Mucosa of gallbladder (tissue), 1 donor: ENCODE measurements around the gene EIF2B4. TPM values are rescaled to one million over a fixed set of nuclear protein-coding genes. Genes with fewer than 3 reads are reported as not detected.

ENCODE experiments used
- DNase-seq: peaks from one replicate; pipeline ENCODE4 v3.0.0-alpha.2; 2020; ENCODE audit warnings: low spot score
- total RNA-seq: library from RNA; stranded (reverse); gene quantifications from one replicate; pipeline ENCODE4 v1.2.1, GENCODE V29; 2021
- donor health status: DM: no; HTN: no; CAD: no.

Gene EIF2B4
- 32.3 TPM for total RNA-seq

DNA sequence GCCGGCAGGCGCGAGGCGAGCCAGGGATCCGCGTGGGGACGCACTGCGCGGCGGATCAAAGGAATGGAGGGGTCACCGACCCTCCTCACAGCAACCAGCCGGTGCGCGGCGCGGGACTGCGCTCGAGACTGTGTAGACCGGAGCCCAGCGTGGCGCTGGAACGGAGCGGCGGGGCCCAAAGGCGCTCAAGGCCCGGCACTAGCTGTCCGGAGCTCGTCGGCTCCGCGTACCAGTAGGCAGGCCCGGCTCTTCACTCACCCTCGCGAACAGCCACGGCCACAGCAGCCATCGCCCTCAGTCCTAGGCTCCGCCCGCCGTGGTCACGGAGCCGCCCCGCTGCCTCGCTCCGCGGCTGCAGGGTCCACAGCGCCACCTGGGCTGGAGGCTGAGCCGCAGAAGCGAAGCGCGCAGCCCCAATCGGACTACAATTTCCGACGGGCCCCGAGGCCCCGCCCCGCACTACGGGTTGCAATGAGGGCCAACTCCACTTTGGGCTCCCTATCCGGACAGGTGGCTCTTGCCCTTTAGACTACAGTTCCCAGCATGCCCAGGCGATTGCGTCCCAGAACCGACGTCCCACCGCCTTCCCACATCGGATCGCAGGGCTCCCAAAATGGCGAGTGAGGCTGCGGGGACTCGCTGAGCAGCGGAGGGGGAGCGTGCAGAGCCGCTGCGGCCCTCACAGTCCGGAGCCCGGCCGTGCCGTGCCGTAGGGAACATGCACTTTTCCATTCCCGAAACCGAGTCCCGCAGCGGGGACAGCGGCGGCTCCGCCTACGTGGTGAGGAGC lies at the start of gene EIF2B4, which contains the start of gene SNX17:
Gene EIF2B4 (minus strand): TSS at position 313 of the 790 bp plus-strand sequence. CDS start 24 bp downstream, at position 289.
Gene SNX17 (plus strand): TSS at position 591 of the 790 bp plus-strand sequence. CDS start 128 bp downstream, at position 719.
- DNase-seq = peak; percentile 100

DNA sequence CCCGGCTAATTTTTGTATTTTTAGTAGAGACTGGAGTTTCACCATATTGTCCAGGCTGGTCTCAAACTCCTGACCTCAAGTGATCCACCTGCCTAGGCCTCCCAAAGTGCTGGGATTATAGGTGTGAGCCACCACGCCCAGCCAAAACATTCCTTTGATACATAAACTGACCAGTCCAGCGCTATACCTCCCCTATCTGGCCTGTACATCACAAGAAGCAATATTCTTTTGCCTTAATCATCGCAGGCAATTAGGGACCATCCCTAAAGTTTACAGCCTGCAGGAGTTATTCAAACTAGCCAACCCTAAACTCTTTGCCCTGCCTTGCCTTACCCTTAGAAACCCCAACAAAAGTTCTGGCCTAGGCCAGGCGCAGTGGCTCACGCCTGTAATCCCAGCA lies 46.0 kb upstream of the EIF2B4 start:
- no peak for DNase-seq

DNA sequence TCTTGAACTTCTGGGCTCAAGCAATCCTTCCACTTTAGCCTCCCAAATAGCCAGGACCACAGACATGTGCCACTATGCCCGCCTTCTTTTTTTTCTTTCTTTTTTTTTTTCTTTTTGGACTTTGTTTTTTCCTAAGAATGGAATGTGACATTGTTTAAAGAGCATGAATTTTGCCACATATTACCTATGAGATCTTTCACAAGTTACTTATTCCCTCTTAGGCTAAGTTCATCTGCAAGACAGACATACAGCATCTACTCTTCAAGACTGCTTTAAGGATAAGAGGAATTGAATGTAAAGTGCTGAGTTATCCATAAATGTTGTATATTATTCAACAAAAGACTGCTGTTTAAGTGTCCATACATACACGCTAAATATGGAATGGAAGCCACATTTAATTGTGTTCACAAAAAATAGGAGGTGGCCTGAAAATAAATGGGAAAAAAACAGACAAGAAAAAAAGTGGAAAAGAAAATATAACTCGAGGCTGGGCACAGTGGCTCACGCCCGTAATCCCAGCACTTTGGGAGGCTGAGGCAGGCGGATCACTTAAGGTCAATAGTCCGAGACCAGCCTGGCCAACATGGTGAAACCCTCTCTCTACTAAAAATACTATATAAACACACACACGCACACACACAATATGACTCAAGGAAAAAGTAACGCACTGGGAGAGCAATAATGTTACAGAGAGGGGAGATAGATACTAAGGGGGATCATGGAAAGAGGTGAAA lies 42.4 kb upstream of the EIF2B4 start:
- DNase-seq = no peak

DNA sequence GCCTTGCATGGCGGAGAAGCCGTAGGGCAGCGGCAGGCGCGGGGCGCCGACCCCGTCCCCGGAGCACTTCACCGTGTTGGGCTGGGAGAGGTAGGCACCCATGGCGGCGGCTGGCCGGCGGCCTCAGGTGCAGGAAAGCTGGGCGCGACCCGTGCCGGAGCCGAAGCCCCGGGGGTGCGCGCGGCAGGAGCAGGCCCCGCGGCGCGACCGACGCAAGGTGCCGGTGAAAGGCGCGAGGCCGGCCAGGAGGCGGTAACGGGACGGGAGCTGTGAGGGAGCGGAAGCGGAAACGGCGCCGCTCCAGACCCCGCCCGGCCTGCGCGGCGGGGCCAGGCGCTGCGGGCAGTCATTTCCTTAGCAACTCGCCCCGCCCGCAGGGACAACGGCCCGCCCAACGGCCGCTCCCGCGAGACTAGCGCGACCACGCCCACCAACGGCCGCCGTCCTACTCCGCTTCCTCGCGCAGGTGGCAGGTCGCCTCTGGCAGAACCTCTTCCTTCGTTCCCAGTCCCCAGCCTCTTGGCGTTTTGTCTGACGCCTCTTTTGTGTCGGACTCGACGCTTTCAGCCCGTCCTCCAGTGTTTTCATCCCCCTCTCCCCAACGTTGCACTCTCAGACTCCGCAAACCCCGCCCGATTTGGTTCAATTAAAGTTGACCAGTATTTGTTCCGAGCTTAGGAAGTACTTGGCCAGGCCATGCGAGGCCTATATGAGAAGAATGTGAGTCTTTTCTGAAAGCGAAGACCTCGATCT lies 39.4 kb upstream of the EIF2B4 start, which contains the start of gene PPM1G:
Gene PPM1G (minus strand): TSS at position 271 of the 753 bp plus-strand sequence. CDS start 169 bp downstream, at position 102.
- peak; percentile 96 for DNase-seq

DNA sequence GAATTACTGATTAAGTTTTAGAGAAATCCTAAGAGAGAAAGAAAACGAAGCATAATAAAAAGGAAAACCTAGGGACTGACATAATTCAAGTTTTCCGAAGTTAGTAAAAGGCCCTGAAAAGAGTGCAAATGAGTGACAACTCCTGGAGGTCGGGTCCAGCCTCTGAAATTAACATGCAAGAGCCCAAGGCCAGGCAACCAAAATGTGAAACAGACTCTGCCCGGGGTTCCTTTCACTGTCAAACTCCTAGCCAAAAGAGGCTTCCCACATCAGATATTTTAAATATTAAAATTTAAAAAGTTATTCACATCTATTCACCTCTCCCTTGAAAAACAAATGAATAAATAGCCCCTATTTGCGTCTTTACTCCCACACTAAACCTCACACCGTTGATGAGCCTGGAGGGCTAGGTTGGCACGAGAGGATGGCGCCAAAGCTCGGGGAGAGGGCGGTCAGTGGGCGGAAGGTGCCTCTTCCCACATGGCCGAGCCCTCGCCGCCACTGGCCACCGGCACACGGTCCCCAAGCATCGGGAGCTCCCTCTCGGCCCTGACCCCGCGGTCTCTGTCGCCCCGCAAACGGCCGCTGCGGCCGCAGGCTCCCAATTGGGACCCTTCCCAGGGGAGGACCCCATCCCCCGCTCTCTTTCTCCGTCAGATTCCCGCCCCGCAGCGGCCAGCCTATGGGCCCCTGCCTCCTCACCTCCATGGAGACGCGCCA lies 38.6 kb upstream of the EIF2B4 start:
- DNase-seq = no peak

DNA sequence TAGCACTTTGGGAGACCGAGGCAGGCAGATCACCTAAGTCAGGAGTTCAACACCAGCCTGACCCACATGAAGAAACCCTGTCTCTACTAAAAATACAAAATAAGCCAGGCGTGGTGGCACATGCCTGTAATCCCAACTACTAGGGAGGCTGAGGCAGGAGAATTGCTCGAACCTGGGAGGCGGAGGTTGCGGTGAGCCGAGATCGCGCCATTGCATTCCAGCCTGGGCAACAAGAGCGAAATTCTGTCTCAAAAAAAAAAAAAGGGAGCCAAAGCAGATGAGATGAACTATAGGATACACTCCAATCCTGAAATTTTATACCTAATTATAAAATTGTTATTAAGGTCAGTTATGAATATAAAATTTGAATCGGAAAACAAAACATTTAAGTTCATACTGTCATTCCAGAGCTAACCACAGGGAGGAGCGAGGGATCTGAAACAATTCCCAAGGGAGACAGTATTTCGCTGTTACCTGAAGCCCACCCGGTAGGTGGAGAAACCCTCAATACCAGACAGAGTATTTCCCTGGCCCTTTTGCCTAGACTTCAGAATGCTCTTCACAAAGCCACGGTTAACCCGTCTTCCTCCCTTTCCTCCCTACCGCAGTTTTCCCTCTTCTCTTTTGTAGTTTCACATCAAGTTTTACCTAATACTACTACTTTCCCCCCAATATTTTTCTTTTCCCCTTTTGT lies 37.8 kb upstream of the EIF2B4 start:
- DNase-seq = no peak

DNA sequence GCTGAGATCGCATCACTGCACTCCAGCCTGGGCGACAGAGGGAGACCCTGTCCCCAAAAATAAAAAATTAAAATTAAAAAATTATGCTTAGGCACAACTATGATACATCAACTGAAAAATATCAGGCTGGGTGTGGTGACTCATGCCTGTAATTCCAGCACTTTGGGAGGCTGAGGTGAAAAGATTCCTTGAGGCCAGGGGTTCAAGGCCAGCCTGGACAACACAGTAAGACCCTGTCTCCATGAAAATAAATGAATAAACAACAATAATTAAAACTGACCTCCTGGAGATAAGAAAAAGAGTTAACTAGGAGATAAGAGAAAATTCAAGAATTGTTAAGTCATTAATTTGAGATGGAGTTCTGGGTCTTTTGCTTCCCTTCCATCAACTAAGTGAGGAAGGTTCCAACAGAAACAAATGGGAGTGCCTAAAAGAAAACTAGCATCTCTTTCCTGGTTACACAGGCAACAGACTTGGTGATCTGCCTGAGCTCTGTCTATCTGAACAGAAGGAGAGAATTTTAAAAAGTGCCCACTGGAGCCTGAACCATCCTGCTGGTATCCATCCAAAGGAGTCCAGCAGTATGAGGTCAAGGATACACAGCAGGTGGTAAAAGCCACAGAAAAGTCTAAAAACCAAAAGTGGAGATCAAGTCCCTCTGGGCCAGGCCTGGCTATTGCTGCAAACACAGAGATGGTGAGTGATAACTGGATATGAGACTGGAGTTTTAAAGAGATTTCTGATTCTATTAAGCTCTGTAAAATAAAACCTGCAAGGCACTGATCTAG lies 30.4 kb upstream of the EIF2B4 start:
- no peak for DNase-seq

DNA sequence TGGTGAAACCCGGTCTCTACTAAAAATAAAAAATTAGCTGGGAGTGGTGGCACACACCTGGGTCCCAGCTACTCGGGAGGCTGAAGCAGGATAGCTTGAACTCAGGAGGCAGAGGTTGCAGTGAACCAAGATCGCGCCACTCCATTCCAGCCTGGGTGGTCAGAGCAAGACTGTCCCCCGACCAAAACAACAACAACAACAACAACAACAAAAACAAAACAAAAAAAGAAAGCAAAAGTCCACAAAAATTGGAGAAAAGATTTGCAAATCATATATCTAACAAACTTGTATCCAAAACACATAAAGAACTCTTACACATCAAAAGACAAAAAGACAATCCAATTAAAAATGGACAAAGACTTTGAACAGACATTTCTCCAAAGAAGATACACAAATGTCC lies 28.8 kb upstream of the EIF2B4 start:
- DNase-seq = no peak

DNA sequence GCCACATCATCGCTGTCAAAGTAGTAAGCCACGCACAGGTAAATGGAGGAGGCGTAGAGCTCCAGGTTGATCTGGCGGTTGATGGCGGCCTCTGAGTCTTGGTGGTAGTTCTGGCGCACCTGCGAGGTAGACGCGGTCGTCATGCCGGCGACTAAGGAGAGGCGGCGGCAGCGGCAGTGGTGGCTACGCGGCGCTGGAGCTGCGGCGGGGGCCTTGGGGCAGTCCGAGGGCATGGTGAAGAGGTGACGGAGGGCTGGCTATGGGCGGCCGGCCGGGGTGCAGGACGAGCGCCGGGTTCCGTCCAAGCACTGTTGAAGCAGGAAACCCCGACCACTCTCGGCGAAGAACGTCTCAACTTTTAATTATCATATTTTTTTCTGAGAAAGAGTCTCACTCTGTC lies 23.1 kb upstream of the EIF2B4 start:
- DNase-seq = no peak

DNA sequence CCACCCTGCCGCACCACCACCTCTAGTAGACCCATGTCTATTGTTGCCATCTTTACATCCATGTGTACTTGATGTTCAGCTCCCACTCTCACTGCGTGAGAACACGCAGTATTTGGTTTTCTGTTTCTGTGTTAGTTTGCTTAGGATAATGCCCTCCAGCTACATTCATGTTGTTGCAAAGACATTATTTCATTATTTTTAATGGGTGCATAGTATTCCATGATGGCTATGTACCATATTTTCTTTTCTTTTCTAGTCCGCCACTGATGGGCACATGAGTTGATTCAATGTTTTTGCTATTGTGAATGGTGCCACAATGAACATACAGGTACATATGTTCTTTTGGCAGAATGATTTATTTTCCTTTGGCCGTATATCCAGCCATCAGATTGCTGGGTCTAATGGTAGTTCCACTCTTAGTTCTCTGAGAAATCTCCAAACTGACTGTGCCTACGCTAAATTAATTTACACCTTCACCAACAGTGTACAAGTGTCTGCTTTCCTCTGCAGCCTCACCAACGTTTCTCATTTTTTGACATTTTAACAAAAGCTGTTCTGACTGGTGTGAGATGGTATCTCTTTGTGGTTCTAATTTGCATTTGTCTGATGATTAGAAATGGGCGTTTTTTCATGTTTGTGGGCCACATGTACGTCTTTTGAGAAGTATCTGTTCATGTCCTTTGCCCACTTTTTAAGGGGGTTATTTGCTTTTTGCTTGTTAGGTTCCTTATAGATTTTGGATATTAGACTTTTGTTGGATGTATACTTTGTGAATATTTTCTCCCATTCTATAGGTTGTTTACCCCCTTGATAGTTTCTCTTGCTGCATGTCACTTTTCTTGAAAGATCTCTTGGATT lies 20.9 kb upstream of the EIF2B4 start:
- DNase-seq = no peak

DNA sequence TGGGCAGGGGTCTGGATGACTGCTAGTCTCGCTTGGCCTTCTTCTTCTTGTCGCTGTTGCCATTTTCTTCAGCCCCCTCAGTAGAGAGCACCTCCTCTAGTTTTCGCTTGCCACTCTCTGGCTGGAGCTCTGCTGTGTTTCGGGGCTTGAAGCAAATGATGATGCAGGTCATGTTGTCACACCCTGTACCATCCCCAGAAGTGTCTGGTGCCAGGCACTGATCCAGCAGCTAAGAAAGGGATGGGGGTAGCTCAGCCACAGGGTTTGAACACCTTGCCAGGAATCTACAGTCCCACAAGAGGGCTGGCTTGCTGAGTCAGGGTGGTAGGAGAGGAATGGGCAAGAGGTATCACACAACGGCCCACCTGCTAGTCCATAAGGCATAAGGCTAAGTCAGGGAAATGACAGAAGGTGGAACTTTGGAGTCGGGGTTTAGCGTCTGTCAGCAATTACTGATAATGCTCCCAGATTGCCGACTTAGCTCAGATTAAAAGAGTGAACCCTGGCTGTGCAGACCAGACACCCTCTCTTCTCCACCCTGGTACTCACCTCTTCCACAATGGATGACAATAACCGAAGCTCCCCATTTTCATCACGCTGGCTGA lies 11.5 kb upstream of the EIF2B4 start:
- DNase-seq = no peak

DNA sequence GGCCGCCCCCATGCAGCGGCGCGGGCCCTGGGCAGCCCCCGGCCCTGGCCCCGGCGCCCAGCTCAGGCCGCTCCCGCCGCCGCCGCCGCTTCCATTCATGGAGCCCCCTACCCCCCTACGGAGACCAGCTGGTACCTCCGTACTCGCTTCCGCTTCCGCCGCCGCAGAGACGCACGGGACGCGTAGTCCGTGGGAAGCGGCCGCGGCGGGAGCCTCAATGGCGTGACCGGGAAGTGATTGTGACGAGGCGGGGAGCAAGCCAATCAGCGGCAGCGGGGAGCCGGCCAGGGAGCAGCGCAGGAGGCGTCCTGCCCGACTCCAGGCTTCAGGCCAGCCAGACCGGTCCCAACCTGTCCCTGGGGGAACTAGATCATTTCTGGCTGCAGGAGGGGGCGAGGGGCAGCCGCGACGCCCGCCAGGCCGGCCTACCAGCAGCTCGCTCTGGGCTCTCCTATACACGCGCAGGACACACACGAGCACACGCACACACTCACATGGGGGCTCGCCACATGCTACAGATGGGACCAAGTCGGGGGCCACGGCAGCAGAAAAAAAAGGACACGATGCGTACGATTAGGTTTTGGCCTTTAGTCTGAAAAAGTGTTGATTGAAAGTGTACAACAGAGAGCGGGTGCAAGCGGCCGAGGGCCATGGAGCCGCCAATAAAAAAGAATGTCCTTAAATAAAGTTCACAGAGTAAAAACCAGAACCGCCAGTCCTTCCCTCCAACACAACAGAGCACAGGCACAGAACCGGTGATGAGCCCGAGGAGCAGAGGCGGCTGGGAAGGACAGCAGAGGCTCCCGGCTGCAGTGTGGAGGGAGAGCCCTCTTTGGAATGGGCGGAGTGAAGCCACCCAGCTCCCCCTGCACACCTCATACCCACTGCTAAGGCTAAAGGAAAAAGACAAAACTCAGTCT lies 10.7 kb upstream of the EIF2B4 start, which contains the start of gene ZNF513:
Gene ZNF513 (minus strand): TSS at position 109 of the 920 bp plus-strand sequence. CDS start 208 bp downstream, outside the sequence.
- DNase-seq = peak; percentile 96

DNA sequence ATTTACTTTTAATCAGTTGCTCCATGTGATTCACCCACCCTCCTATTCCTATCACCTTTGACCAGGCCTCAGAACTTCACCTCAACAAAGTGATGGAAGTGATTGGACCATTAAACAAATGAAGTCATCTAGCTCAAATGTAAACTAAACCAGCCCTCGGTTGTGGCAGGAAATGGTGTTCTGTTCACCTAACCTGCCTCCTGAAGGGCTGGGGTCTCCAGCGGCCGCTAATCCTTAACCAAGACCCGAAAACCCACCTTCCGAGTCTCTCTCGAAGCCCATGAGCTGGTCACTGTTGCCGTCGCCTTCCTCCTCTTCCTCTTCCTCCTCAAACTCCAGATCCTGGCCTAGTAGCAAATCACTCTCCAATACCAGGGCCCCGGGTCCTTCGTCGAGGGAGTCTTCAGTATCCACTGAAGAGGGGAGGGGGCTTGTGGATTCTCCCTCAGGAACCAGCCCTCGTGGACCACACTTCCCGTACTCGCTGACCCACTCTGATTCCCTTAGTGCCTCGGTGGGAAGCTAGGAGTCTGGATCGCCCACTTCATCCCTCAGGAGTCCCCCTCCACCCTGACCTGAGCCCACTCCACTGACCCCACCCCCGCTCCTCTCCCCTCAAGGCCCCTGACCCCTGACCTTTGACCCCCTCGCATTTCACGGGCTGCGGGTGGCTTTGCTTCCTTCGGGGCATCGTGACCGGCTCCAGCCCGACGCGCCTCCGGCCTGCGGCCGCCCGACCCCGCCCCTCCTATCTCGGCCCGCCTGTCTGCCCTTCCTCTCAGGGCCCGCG lies 9.9 kb upstream of the EIF2B4 start:
- DNase-seq = peak; percentile 59

DNA sequence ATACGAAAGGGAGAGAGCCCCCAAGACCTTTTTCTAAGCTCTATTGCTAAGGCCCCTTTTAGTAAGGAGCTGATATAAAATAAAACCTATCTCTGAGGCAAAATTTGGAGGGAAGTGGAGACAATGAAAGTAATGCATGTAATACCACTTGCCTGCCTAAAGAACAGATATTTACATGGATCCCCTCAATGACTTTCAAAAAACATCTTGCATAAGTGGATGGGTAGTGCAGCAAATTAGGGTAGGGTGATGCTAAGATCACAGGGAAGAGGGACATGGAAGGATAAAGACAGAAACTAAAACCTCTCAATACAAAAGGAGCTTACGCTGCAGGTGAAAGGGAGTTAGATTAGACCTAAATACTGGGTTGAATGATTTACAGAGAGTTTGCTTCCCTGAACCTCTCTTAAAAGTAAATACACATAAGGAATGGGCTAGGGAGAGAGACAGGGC lies 9.3 kb upstream of the EIF2B4 start:
- DNase-seq = no peak

DNA sequence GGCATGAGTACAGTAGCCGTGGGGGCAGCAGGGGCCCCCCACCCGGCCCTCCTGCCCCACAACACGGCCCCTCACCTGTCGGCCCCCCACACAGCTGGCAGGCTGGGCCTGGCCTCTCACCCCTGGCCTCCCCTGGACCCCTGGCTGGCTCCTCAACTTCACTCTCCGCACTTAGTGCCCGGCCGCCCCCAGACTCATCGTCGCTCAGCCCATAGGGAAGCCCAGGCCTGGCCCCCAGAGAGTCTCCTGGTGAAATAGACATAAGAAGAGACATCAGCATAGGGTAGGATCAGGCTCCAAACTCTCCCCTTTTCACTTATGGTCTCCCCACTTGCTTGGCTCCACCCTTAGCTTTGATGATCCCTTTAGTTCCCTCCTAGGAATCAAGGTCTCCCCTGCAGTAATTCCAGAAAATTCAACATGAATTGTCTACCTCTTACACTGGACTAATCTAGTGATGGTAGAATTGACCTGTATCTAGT lies 8.7 kb upstream of the EIF2B4 start:
- DNase-seq = no peak

DNA sequence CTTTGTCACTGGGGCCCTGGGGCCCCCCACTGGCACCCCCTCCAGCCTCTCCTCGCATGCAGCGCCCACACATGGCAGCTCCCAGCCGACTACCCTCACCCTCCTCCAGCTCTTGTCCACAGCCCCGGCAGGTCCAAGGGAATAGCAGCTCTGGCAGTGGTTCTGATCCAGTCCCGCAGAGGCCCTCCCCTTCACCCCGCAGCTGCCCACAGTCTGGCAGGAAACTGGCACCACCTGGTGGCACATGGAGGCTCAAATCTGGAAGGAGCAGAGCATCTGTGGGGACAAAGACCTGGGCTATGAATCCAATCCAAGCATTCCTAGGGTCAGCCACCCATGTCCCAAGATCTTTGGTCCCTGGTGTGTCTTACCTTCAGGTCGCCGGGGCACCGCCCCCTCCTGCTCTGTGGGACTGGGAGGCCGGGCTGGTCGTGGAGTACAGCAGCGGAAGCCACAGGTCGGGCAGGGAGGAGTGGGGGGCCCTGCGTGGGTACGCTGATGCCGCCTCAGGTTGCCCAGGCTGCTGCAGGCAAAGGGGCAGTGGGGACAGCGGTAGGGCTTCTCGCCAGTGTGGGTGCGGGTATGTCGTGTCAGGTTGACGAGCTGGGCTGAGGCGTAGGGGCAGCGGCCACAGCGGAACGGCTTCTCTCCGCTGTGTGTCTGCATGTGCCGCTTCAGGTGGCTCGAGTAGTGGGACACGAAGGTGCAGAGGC lies 8.1 kb upstream of the EIF2B4 start:
- no peak for DNase-seq
